Measurements from ENCODE around the gene KIF26B. TPM values are rescaled to one million over a fixed set of nuclear protein-coding genes. Genes with fewer than 3 reads are reported as not detected.

KIF26B gene
- polyA plus RNA-seq, 1 of the 3 experiments (the other 2 are of a cell fraction) = 2.6 TPM

DNA sequence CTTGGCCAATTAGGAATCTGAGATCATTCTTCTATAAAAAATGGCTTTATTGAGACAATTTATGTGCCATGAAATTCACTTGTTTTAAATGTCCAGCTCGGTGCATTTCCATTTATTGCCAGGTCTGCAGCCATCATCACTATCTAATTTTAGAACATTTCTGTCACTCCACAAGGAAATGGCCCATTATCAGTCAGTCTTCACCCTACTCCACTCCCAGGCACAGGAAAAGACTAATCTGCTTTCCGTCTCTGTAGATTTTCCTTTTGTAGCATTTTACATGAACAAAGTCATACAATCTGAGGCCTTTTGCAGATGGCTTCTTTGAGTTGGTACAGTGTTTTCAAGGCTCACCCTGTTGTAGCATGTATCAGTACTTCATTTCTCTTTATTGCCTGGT is 27.2 kb downstream of the KIF26B start (continued):
- TF ChIP-seq GABPA (IDR thresholded peaks at IDR 0.05; ENCODE audit: low read depth) (no peak), TCF12 (IDR thresholded peaks at IDR 0.05) (no peak)

DNA sequence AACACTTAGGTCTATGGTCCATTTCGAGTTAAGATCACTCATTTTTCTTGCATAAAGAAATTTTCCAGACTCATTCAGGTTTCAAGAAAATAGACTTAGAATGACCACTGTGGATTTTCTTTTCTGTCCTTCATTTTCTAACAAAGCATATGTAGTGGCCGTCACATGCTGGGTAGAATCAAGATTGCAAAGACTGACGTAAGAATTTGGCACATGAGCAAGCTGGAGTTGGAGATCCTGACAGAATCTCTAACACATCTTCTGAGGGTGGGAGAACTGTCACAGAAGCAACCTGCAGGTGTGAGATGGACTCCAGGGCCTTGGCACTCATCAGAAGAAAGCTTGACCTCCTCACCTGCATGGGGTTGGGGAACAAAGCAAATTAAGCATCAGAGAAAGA is 28.6 kb downstream of the KIF26B start:
- Histone ChIP-seq H3K4me3 (ENCODE audit: low read depth in 2 of 2, low read length in 1 of 2) (no peak overlapping the region), H3K27ac (ENCODE audit: low read depth in 2 of 2, low read length in 1 of 2) (no peak overlapping the region; a peak in 1 of 4 replicates), H3K4me1 (ENCODE audit: control insufficient read depth in 1 of 2, insufficient read depth in 2 of 2, low read depth in 1 of 2, low read length in 1 of 2) (peaks cover 0 to 34% of the 10 kb centered on the region in 2 experiments; a peak in 2 of 4 replicates), H3K9ac (no peak overlapping the region), H3K36me3 (replicated peaks in 1 of 2; ENCODE audit: control insufficient read depth in 1 of 2, insufficient read depth in 2 of 2, low read length in 1 of 2) (peaks cover 10 to 38% of the 10 kb centered on the region in 2 experiments), H3K9me2 (no peaks in the 10 kb centered on the region), H3F3A (replicated peaks; ENCODE audit: insufficient read depth) (no peaks in the 10 kb centered on the region), H3K4me2 (no peak overlapping the region), H4K20me1 (ENCODE audit: insufficient read depth) (peaks cover 22% of the 10 kb centered on the region; the same call in 1 of the 2 replicates), H3K79me2 (ENCODE audit: insufficient read depth) (peaks cover 12% of the 10 kb centered on the region), H2AFZ (ENCODE audit: low read depth) (no peak overlapping the region), H3K27me3 (ENCODE audit: insufficient read depth) (no peaks in the 10 kb centered on the region), H3K9me3 (no peaks in the 10 kb centered on the region)
- 72% methylated on average over 3 of the region's 3 CpGs for WGBS (ENCODE audit: low lambda C conversion rate)
- no peak for DNase-seq
- CTCF ChIA-PET = interaction anchor here (1.4 kb wide), 1 partner anchor 820 kb away, joined by 3 read pairs; no protein-coding TSS in a partner anchor
- no peak for TF ChIP-seq TEAD4 (IDR thresholded peaks at IDR 0.05; ENCODE audit: borderline replicate concordance, insufficient read depth)
- no peak for TF ChIP-seq EZH2phosphoT487 (IDR thresholded peaks at IDR 0.05; ENCODE audit: borderline replicate concordance, low read depth)
- TF ChIP-seq TAF1 (IDR thresholded peaks at IDR 0.05; ENCODE audit: borderline replicate concordance, low read depth, low read length) = no peak
- no peak for TF ChIP-seq RAD21 (IDR thresholded peaks at IDR 0.05; ENCODE audit: low read length)
- TF ChIP-seq, protein P1, sequence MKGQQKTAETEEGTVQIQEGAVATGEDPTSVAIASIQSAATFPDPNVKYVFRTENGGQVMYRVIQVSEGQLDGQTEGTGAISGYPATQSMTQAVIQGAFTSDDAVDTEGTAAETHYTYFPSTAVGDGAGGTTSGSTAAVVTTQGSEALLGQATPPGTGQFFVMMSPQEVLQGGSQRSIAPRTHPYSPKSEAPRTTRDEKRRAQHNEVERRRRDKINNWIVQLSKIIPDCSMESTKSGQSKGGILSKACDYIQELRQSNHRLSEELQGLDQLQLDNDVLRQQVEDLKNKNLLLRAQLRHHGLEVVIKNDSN (IDR thresholded peaks at IDR 0.05; ENCODE audit: borderline replicate concordance, low read depth) = no peak
- no peak for TF ChIP-seq FOSL2 (IDR thresholded peaks at IDR 0.05; ENCODE audit: borderline replicate concordance, low read depth)
- TF ChIP-seq, protein P2, sequence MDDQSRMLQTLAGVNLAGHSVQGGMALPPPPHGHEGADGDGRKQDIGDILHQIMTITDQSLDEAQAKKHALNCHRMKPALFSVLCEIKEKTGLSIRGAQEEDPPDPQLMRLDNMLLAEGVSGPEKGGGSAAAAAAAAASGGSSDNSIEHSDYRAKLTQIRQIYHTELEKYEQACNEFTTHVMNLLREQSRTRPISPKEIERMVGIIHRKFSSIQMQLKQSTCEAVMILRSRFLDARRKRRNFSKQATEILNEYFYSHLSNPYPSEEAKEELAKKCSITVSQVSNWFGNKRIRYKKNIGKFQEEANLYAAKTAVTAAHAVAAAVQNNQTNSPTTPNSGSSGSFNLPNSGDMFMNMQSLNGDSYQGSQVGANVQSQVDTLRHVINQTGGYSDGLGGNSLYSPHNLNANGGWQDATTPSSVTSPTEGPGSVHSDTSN (IDR thresholded peaks at IDR 0.05) = no peak
- no peak for TF ChIP-seq CTCF (IDR thresholded peaks at IDR 0.05)
- no peak for TF ChIP-seq FOXJ3 (CRISPR knock-in tag; IDR thresholded peaks at IDR 0.05)
- TF ChIP-seq REST (IDR thresholded peaks at IDR 0.05; ENCODE audit: low read depth, low read length) = no peak
- TF ChIP-seq IRF3 (IDR thresholded peaks at IDR 0.05; ENCODE audit: low read depth, low read length) = no peak
- no peak for TF ChIP-seq EP300 (IDR thresholded peaks at IDR 0.05; ENCODE audit: borderline replicate concordance in 1 of 2, low read depth in 1 of 2, low read length in 1 of 2)
- no peak for TF ChIP-seq FOXM1 (IDR thresholded peaks at IDR 0.05; ENCODE audit: low read depth)
- no peak for TF ChIP-seq SIN3A (IDR thresholded peaks at IDR 0.05; ENCODE audit: borderline replicate concordance, low read depth, low read length)
- no peak for TF ChIP-seq RFX5 (IDR thresholded peaks at IDR 0.05; ENCODE audit: low read length)
- no peak for TF ChIP-seq MEF2A (IDR thresholded peaks at IDR 0.05; ENCODE audit: borderline replicate concordance, low read depth)
- TF ChIP-seq RXRA (IDR thresholded peaks at IDR 0.05; ENCODE audit: borderline replicate concordance, low read depth) = no peak
- TF ChIP-seq MAX (IDR thresholded peaks at IDR 0.05; ENCODE audit: low read depth) = no peak
- no peak for TF ChIP-seq YY1 (IDR thresholded peaks at IDR 0.05; ENCODE audit: low read depth)
- POLR2A ChIA-PET = no interaction called here

All from SK-N-SH (cell line).